ENCODE measurements around the gene GHITM.

DNA sequence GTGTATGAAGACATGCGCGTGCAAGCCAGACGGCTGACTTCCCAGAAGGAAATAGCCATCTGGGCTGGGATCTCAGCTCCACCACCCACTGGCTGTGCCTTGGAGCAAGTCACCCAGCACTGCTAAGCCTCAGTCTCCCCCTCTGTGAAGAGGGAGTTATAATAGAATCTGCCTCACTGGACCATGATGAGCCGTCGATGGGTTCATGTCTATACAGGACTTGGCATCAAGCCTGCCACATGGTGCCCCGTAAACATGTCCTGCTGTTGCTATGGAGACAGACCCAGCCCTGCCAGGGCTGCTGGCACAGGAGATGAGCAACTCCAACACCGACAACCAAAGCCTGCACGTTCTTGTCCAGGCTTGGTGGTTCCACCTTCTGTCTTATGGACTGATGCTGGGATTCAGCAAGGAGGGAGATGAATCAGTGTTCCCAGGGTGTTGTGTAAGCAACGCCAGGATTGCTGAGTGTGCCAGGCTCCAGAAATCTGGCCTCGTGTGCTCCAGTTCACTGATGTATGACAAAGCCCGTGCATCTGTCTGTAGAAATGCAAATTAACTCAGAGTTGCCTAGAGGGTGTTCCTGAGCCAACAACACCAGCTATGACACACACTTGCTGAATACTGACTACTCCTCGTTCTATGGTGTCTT is 39.9 kb downstream of the GHITM start:
- TF ChIP-seq, protein P1, sequence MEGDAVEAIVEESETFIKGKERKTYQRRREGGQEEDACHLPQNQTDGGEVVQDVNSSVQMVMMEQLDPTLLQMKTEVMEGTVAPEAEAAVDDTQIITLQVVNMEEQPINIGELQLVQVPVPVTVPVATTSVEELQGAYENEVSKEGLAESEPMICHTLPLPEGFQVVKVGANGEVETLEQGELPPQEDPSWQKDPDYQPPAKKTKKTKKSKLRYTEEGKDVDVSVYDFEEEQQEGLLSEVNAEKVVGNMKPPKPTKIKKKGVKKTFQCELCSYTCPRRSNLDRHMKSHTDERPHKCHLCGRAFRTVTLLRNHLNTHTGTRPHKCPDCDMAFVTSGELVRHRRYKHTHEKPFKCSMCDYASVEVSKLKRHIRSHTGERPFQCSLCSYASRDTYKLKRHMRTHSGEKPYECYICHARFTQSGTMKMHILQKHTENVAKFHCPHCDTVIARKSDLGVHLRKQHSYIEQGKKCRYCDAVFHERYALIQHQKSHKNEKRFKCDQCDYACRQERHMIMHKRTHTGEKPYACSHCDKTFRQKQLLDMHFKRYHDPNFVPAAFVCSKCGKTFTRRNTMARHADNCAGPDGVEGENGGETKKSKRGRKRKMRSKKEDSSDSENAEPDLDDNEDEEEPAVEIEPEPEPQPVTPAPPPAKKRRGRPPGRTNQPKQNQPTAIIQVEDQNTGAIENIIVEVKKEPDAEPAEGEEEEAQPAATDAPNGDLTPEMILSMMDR (IDR thresholded peaks at IDR 0.05 in 8 of 11, conservative IDR thresholded peaks at IDR 0.05 in 3 of 11), result no peak
- TF ChIP-seq POLR2AphosphoS5 (IDR thresholded peaks at IDR 0.05) (no peak), POLR2A (IDR thresholded peaks at IDR 0.05) (no peak)

Measured in spleen (tissue), 7 donors.